WERI-Rb-1 (cell line): Measurements from ENCODE around the gene SCAF1.

Experiments
- DNase-seq: peaks from one replicate; pipeline ENCODE4 v3.0.0-alpha.2; 2020
- H3K27ac ChIP-seq: fragments of 250-450 bp; sonication (Bioruptor Pico); 2 replicates; pipeline ENCODE4 v1.5.1; 2020; ENCODE audit warnings: mild to moderate bottlenecking, moderate library complexity
- H3K27me3 ChIP-seq: fragments of 250-450 bp; sonication (Bioruptor Pico); 2 replicates; pipeline ENCODE4 v1.5.1; 2021; ENCODE audit warnings: mild to moderate bottlenecking, low read depth, moderate library complexity; ENCODE audit not compliant: insufficient read depth, severe bottlenecking
- H3K36me3 ChIP-seq: fragments of 250-450 bp; sonication (Bioruptor Pico); 2 replicates; pipeline ENCODE4 v1.5.1; 2020; ENCODE audit warnings: mild to moderate bottlenecking, moderate library complexity
- H3K4me3 ChIP-seq: 2 replicates; pipeline ENCODE4 v1.5.1; 2011; ENCODE audit warnings: low read depth, mild to moderate bottlenecking, control low read depth, low read length
- H3K9me3 ChIP-seq: fragments of 250-450 bp; sonication (Bioruptor Pico); 2 replicates; pipeline ENCODE4 v1.5.1; 2021; ENCODE audit warnings: mild to moderate bottlenecking, moderate library complexity; ENCODE audit not compliant: severe bottlenecking
- TF ChIP-seq, protein P1 (sequence below): IDR thresholded peaks from 2 replicates; pipeline ENCODE4 v1.5.1; 2011; ENCODE audit warnings: low read depth, mild to moderate bottlenecking, control low read depth, inconsistent platforms, low read length

Gene SCAF1

DNA sequence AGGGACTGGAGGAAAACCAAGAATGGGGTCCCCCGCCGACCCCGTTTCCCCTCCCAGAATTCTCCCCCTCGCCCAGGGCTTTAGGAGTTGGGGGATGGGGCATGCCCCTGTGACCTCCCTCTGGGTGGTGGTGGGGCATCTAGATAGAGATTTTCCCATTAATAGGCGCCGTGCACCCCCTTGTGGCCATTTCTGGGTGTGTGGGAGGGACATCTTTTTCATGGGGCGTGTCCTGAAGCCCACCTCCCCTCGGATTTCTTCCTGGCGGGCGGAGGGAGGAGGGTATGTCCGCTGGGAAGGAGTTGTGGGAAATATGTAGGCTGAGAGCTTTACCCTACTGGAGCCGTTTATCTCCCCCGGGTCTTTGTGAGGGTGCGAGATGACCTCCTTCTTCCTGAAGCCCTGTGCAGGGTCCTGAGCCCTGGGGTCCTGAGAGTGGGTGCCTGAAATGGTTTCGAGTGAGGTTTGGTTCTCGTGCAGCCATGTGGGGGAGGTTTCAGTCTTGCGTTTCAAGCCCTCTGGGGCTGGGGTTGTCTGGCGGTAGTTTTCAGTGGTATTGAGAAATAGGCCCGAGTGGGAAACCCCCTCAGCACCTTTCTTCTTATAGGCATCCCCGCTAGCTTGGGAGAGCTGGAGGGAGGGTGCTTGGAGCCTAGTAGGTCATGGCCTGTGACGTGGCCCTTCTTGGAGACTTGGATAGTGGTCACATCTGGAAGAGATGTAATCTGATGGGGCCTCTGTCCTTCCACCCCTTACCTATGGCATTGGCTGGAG is 36.1 kb downstream of the SCAF1 start:
- Histone ChIP-seq H3K27me3 (no peaks in the 10 kb centered on the region), H3K36me3 (peaks cover 38% of the 10 kb centered on the region), H3K27ac (peak overlapping the region; percentile 99), H3K4me3 (peak overlapping the region; percentile 99), H3K9me3 (no peaks in the 10 kb centered on the region)
- TF ChIP-seq, protein P1, sequence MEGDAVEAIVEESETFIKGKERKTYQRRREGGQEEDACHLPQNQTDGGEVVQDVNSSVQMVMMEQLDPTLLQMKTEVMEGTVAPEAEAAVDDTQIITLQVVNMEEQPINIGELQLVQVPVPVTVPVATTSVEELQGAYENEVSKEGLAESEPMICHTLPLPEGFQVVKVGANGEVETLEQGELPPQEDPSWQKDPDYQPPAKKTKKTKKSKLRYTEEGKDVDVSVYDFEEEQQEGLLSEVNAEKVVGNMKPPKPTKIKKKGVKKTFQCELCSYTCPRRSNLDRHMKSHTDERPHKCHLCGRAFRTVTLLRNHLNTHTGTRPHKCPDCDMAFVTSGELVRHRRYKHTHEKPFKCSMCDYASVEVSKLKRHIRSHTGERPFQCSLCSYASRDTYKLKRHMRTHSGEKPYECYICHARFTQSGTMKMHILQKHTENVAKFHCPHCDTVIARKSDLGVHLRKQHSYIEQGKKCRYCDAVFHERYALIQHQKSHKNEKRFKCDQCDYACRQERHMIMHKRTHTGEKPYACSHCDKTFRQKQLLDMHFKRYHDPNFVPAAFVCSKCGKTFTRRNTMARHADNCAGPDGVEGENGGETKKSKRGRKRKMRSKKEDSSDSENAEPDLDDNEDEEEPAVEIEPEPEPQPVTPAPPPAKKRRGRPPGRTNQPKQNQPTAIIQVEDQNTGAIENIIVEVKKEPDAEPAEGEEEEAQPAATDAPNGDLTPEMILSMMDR = peak; percentile 59
- peak; percentile 90 for DNase-seq

DNA sequence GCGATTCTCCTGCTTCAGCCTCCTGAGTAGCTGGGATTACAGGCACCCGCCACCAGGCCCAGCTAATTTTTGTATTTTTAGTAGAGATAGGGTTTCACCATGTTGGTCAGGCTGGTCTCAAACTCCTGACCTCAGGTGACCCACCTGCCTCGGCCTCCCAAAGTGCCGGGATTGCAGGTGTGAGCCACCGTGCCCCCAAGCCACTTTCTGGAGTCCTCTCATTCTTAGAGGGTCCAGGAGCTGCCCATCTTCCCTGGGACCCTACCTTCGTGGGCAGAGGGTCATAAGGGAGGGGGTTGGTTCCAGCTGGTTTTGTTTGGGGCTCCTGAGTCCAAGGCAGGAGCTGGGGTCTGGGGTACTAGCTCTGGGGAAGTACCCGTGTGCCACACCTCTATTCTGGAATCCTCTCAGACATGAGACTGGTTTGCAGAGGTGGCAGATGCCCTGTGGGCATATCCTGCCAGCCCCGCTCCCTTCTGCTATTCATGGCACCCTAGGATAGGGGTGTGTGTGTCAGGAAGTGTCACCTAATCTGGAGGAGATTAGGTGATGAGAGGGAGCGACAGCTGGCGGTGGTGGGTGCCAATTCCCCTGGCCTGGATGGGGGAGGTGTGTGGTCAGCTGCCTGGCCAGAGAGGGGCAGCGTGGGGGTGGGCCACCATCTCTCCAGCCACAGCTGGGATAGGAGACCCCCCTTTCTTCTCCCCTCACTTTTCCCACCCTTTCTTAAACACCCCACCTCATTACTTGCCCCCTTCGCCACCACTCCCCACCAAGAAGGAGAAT is 37.2 kb downstream of the SCAF1 start:
- Histone ChIP-seq H3K4me3 (peak overlapping the region; percentile 41), H3K27me3 (no peaks in the 10 kb centered on the region), H3K36me3 (peaks cover 48% of the 10 kb centered on the region), H3K27ac (peak overlapping the region; percentile 99), H3K9me3 (no peaks in the 10 kb centered on the region)
- DNase-seq = peak; percentile 82
- TF ChIP-seq, protein P1 = no peak

DNA sequence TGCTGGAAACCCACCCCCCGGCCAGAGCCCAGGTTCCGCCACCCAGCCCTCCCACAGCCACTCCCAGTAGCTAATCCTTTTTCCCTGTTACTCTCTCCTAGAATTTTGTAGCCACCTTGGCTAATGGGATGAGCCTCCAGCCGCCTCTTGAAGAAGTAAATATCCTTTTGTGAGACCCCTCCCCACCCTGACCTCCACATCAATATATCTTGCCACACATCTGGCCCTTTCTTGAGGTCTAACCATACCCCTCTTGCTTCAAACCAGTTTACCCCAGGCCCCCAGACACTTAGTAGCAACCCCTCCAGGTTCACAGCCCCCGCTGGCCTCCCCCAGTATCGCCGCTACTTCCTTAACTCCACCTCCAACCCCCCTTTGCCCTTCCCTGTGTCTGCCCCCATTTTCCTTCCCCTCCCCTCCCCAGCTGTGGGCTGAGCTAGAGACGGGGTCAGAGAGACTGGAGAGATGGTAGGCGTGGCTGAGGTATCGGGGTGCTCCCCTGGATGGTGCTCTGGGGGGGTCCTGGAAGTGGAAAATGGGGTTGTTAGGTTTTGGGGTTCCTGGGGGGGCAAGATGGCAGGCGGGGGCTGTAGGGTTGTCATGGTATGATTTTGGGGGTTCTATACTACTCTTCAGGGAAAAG is 37.9 kb downstream of the SCAF1 start:
- Histone ChIP-seq H3K36me3 (peaks cover 55% of the 10 kb centered on the region), H3K4me3 (peak overlapping the region; percentile 41), H3K27me3 (no peaks in the 10 kb centered on the region), H3K9me3 (no peaks in the 10 kb centered on the region), H3K27ac (peak overlapping the region; percentile 99)
- TF ChIP-seq, protein P1 = no peak
- DNase-seq = no peak

DNA sequence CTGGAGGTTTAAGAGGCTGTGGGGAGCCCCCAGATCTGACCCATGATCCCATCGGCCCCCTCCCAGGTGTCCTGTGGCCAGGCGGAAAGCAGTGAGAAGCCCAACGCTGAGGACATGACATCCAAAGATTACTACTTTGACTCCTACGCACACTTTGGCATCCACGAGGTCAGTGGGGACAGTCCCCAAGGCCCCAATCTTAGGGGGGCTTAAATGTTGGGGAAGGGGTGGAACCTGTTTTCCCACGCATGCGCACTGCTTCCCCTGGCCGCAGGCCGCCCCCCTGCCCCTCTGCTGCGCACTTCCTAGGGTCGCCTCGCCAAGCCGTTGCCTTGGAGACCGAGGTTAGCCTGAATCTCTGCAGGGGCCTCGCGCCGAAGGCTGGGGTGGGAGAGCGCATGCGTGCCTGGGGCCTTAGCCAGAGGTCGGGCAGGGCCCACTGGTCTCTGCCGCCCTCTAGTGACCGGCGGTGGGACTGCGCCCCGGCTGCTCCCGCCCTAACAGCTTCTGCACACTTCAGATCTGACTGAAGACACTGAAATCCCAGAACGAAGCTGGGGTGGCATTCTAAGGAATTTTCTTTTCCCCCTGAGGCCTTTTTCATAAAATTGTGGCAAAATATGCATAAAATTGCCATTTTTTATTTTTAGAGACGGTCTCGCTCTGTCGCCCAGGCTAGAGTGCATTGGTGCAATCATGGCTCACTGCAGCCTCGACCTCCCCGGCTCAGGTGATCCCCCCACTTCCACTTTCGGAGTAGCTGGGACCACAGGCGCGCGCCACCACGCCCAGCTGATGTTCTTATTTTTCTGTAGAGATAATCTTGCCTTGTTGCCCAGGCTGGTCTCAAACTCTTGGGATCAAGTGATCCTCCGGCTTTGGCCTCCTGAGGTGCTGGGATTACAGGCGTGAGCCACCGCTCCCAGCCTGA is 38.7 kb downstream of the SCAF1 start:
- peaks cover 61% of the 10 kb centered on the region for H3K36me3 ChIP-seq
- no peaks in the 10 kb centered on the region for H3K27me3 ChIP-seq
- peak; percentile 95 for DNase-seq
- peak overlapping the region; percentile 99 for H3K27ac ChIP-seq
- peak overlapping the region; percentile 41 for H3K4me3 ChIP-seq
- TF ChIP-seq, protein P1 = peak; percentile 94
- H3K9me3 ChIP-seq = no peaks in the 10 kb centered on the region

DNA sequence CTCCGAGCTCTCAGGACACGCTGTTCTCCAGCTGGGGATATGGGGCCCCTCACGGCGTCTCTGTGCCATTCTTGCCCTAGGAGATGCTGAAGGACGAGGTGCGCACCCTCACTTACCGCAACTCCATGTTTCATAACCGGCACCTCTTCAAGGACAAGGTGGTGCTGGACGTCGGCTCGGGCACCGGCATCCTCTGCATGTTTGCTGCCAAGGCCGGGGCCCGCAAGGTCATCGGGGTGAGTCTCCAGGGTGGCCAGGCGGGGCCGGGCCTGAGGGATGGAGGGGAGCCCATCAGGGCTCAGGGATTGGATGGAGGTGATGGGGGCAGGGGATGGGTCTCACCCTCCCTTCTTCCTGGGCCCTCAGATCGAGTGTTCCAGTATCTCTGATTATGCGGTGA is 39.8 kb downstream of the SCAF1 start:
- Histone ChIP-seq H3K9me3 (no peaks in the 10 kb centered on the region), H3K27me3 (no peaks in the 10 kb centered on the region), H3K27ac (no peak overlapping the region), H3K4me3 (no peak overlapping the region), H3K36me3 (peaks cover 69% of the 10 kb centered on the region)
- no peak for DNase-seq
- TF ChIP-seq, protein P1 = no peak
